ENCODE data around the gene JPH2. TPM values are rescaled to one million over a fixed set of nuclear protein-coding genes. Genes with fewer than 3 reads are reported as not detected.

The JPH2 gene
- total RNA-seq, 6 experiments from 2014 or later: 0.09 to 0.31 (median 0.10) TPM; not detected in 1

DNA sequence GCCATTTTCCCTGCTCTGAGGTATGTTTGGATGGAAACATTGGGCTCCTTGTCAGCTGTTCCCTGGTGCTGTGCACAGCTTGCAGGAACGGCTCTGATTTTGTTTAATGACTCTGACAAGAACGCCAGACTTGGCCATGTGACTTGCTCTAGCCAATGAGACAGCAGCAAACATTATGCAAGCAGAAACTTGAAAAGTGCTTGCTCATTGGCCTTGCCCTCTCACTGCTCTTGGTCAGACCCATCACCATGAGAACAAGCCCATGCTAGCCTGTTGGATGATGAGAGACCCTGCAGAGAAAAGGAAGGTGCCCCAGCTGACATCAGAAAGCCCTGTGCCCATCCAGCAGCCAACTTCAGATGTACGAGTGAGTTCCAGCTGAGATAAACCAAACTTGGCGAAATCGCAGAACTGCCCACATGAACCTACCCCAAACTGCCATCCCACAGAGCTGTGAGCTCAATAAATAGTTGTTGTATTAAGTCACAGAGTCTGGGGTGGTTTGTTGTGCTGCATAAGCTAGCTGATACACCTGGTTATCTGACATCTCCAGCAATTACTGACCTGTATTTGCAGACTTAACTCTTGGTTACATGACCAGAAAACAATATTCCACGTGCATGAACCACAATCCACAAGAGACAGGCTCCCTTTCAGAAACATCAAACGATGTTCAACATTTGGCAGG is 96.9 kb downstream of the JPH2 start:
- no peak for DNase-seq
- peak in 3 of 4 donors; percentile 48 to 77 (median 72) for ATAC-seq
- Histone ChIP-seq H3K36me3 (no peaks in the 10 kb centered on the region), H3K27me3 (no peaks in the 10 kb centered on the region), H3K27ac (no peak overlapping the region), H3K9me3 (no peaks in the 10 kb centered on the region), H3K4me1 (no peaks in the 10 kb centered on the region), H3K4me3 (no peak overlapping the region)
- intact Hi-C loops (cut with DNase I): no loop called here
- TF ChIP-seq, protein P1, sequence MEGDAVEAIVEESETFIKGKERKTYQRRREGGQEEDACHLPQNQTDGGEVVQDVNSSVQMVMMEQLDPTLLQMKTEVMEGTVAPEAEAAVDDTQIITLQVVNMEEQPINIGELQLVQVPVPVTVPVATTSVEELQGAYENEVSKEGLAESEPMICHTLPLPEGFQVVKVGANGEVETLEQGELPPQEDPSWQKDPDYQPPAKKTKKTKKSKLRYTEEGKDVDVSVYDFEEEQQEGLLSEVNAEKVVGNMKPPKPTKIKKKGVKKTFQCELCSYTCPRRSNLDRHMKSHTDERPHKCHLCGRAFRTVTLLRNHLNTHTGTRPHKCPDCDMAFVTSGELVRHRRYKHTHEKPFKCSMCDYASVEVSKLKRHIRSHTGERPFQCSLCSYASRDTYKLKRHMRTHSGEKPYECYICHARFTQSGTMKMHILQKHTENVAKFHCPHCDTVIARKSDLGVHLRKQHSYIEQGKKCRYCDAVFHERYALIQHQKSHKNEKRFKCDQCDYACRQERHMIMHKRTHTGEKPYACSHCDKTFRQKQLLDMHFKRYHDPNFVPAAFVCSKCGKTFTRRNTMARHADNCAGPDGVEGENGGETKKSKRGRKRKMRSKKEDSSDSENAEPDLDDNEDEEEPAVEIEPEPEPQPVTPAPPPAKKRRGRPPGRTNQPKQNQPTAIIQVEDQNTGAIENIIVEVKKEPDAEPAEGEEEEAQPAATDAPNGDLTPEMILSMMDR (IDR thresholded peaks at IDR 0.05): no peak
- no peak for TF ChIP-seq POLR2A (IDR thresholded peaks at IDR 0.05)
- 7% methylated on average over 3 of the region's 7 CpGs for WGBS (ENCODE audit: insufficient coverage, low coverage, low lambda C conversion rate, missing lambda C conversion rate)

- ATAC-seq: no peak
- Histone ChIP-seq H3K9me3 (no peaks in the 10 kb centered on the region), H3K27ac (no peak overlapping the region), H3K4me3 (no peak overlapping the region), H3K36me3 (no peaks in the 10 kb centered on the region), H3K4me1 (no peaks in the 10 kb centered on the region), H3K27me3 (no peaks in the 10 kb centered on the region)
- intact Hi-C loops (cut with DNase I): no loop called here
- no peak for DNase-seq
- TF ChIP-seq, protein P1 (IDR thresholded peaks at IDR 0.05): no peak
- no peak for TF ChIP-seq POLR2A (IDR thresholded peaks at IDR 0.05)
- 61% methylated on average over 2 of the region's 4 CpGs for WGBS (ENCODE audit: insufficient coverage, low coverage, low lambda C conversion rate, missing lambda C conversion rate)
These were observed 99.2 kb downstream of the JPH2 start for GRCh38 chr20:44087857-44088120.

GRCh38 chr20:44087051-44087856 is 99.7 kb downstream of the JPH2 start:
- Histone ChIP-seq H3K4me3 (no peak overlapping the region), H3K4me1 (no peaks in the 10 kb centered on the region), H3K9me3 (no peaks in the 10 kb centered on the region), H3K27ac (no peak overlapping the region), H3K27me3 (no peaks in the 10 kb centered on the region), H3K36me3 (no peaks in the 10 kb centered on the region)
- TF ChIP-seq, protein P1 (IDR thresholded peaks at IDR 0.05): no peak
- TF ChIP-seq POLR2A (IDR thresholded peaks at IDR 0.05): no peak
- no peak for DNase-seq
- 74% methylated on average over 8 of the region's 15 CpGs for WGBS (ENCODE audit: insufficient coverage, low coverage, low lambda C conversion rate, missing lambda C conversion rate)
- intact Hi-C loops (cut with DNase I): no loop called here
- no peak for ATAC-seq

DNA sequence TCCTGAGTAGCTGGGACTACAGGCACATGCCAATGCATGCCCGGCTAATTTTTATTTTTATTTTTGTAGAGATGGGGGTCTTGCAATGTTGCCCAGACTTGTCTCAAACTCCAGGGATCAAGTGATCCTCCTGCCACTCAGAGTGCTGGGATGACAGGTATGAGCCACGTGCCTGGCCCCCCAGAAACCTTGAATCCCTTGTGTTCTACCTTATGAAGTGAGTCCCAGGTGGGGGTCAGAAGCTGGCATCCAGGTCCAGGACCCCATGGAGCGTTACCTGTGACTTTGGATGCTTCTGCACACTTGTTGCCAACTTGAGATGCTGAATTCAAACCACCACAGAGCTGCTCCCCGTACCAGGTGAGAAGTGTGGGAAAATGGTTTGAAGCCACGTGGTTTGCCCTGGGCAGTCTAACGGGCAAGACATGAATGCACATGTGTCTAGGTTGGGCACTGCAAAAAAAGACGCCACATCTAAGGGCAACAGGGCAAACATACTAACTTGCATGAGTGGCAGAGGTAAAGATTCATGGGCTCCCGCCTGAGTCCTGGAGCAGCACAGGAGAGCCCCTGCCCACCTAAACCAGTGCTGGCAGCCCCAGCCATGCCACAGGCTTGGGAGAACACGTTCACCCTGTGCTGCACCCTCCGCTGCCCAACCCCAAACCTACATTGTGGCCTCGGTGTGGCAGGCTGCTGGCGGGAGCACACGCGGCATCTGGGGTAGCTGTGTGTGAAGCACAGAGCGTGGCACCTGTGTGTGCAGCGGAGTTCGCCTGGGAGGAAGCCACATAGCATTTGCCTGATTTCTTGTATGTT is 101.2 kb downstream of the JPH2 start:
- WGBS (ENCODE audit: insufficient coverage, low coverage, low lambda C conversion rate, missing lambda C conversion rate): 74% methylated on average over 4 of the region's 17 CpGs
- H3K4me1 ChIP-seq: no peaks in the 10 kb centered on the region
- no peak overlapping the region for H3K27ac ChIP-seq
- no peaks in the 10 kb centered on the region for H3K36me3 ChIP-seq
- H3K27me3 ChIP-seq: no peaks in the 10 kb centered on the region
- ATAC-seq: no peak
- intact Hi-C loops (cut with DNase I): no loop called here
- TF ChIP-seq POLR2A (IDR thresholded peaks at IDR 0.05): no peak
- TF ChIP-seq, protein P1 (IDR thresholded peaks at IDR 0.05): no peak
- H3K9me3 ChIP-seq: no peaks in the 10 kb centered on the region
- DNase-seq: no peak
- H3K4me3 ChIP-seq: no peak overlapping the region
